Trophoblast cell (in vitro differentiated cells and primary cell): ENCODE data around the gene MIER3.

Experiments used
- DNase-seq, 2 donors: peaks; one replicate each; pipeline ENCODE4 v3.0.0-alpha.2; 2016
- H2AFZ ChIP-seq: 2 replicates; pipeline ENCODE4 v1.6.1; 2013; ENCODE audit warnings: low read length, moderate library complexity, mild to moderate bottlenecking; ENCODE audit not compliant: insufficient read depth, poor library complexity
- H2AK5ac ChIP-seq: 2 replicates; pipeline ENCODE4 v1.6.1; 2013; ENCODE audit warnings: mild to moderate bottlenecking, low read length
- H2BK120ac ChIP-seq: 2 replicates; pipeline ENCODE4 v1.6.1; 2013; ENCODE audit warnings: low read length, mild to moderate bottlenecking, moderate library complexity; ENCODE audit not compliant: insufficient read depth, poor library complexity
- H2BK12ac ChIP-seq: 2 replicates; pipeline ENCODE4 v1.6.1; 2013; ENCODE audit warnings: mild to moderate bottlenecking, low read length, moderate library complexity
- H2BK5ac ChIP-seq: 2 replicates; pipeline ENCODE4 v1.6.1; 2013; ENCODE audit warnings: low read length, low read depth, moderate library complexity, mild to moderate bottlenecking; ENCODE audit not compliant: poor library complexity
- H3K14ac ChIP-seq: 2 replicates; pipeline ENCODE4 v1.6.1; 2013; ENCODE audit warnings: mild to moderate bottlenecking, low read length
- H3K18ac ChIP-seq: 2 replicates; pipeline ENCODE4 v1.6.1; 2013; ENCODE audit warnings: mild to moderate bottlenecking, low read length
- H3K23ac ChIP-seq: 2 replicates; pipeline ENCODE4 v1.6.1; 2013; ENCODE audit warnings: low read length
- H3K27ac ChIP-seq: 2 replicates; pipeline ENCODE4 v1.5.1; 2013; ENCODE audit warnings: low read depth, mild to moderate bottlenecking, inconsistent platforms, low read length, moderate library complexity
- H3K27me3 ChIP-seq: 2 replicates; pipeline ENCODE4 v1.6.1; 2013; ENCODE audit warnings: inconsistent platforms, mild to moderate bottlenecking, low read length, moderate library complexity; ENCODE audit not compliant: insufficient read depth
- H3K36me3 ChIP-seq, 2 experiments: 1 replicate in 1 of 2; 2 replicates in 1 of 2; pipeline ENCODE4 v1.6.1; 2013; ENCODE audit warnings: low read length in 2 of 2, mild to moderate bottlenecking in 2 of 2, moderate library complexity in 1 of 2; ENCODE audit not compliant: insufficient read depth in 2 of 2, control insufficient read depth in 1 of 2
- H3K4ac ChIP-seq: 2 replicates; pipeline ENCODE4 v1.6.1; 2013; ENCODE audit warnings: low read depth, mild to moderate bottlenecking, low read length, moderate library complexity
- H3K4me1 ChIP-seq, 2 experiments: 1 replicate in 1 of 2; 2 replicates in 1 of 2; pipeline ENCODE4 v1.6.1; 2013; ENCODE audit warnings: low read length in 2 of 2, mild to moderate bottlenecking in 2 of 2, moderate library complexity in 1 of 2; ENCODE audit not compliant: insufficient read depth in 2 of 2, control insufficient read depth in 1 of 2
- H3K4me2 ChIP-seq: 2 replicates; pipeline ENCODE4 v1.6.1; 2013; ENCODE audit warnings: inconsistent platforms, mild to moderate bottlenecking, low read length, moderate library complexity
- H3K4me3 ChIP-seq: 2 replicates; pipeline ENCODE4 v1.5.1; 2013; ENCODE audit warnings: mild to moderate bottlenecking, low read depth, low read length, inconsistent platforms
- H3K79me1 ChIP-seq: one replicate; pipeline ENCODE4 v1.6.1; 2013; ENCODE audit warnings: low read length
- H3K79me2 ChIP-seq: 2 replicates; pipeline ENCODE4 v1.6.1; 2013; ENCODE audit warnings: low read length, mild to moderate bottlenecking; ENCODE audit not compliant: control insufficient read depth, insufficient read depth, poor library complexity
- H3K9ac ChIP-seq: 2 replicates; pipeline ENCODE4 v1.6.1; 2013; ENCODE audit warnings: mild to moderate bottlenecking, low read length
- H3K9me3 ChIP-seq: 2 replicates; pipeline ENCODE4 v1.6.1; 2013; ENCODE audit warnings: low read depth, mild to moderate bottlenecking, control low read depth, inconsistent platforms, low read length; ENCODE audit not compliant: insufficient read depth
- H4K12ac ChIP-seq: 2 replicates; pipeline ENCODE4 v1.6.1; 2013; ENCODE audit warnings: low read depth, mild to moderate bottlenecking, low read length, moderate library complexity
- H4K8ac ChIP-seq: 2 replicates; pipeline ENCODE4 v1.6.1; 2013; ENCODE audit warnings: low read depth, mild to moderate bottlenecking, low read length, moderate library complexity
- H4K91ac ChIP-seq: one replicate; pipeline ENCODE4 v1.6.1; 2013; ENCODE audit warnings: low read depth, mild to moderate bottlenecking, low read length, moderate library complexity
- WGBS: extraction: QIAGEN DNeasy Blood & Tissue Kit; methylation state at CpG from one replicate; pipeline ENCODE4 v1.1.7; 2013; ENCODE audit warnings: missing lambda C conversion rate; ENCODE audit not compliant: insufficient read length, insufficient coverage; ENCODE audit errors: extremely low coverage; 5-methylcytosine and 5-hydroxymethylcytosine counted together

MIER3 gene

DNA sequence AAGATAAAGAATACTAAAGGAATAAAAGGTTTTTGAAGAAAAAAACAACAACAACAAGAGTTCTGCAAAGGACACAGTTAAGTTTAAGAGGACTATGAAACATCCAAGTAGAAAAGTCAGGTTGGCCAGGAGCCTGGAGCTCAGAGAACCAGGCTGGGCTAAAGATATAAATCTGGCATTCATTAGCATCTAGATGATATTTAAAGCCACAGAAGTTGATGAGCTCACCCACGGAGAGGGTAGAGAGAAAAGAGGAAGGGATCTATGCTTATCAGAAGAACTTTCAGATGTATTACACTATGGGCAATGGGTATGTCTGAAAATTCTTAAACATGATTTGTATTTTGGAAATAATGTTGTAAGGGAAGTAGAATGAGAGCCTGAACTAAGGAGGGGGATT is 9.9 kb downstream of the MIER3 start:
- H2BK120ac ChIP-seq: no peak overlapping the region
- no peak overlapping the region for H3K9ac ChIP-seq
- no CpG with 5 or more reads among the region's 1 CpG for WGBS

DNA sequence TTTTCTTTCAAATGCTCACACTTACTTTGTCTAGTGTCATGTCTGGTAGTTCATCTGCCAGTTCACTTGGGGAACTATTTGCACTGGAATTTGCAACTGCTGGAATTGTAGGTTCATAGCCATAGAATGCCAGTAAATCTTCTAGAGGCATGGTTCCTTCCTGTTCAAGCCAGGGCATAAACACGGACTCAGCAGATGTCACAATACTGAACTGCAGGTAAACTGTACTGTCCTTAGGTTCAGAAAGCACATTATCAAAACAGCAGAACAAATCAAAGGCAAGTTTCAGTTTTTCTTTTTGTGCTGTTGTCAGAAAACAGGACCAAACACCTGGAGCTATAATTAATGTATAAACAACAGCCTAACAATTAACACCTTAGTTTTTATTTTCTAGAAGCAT is 13.1 kb downstream of the MIER3 start:
- Histone ChIP-seq H3K14ac (no peak overlapping the region), H2BK120ac (no peak overlapping the region), H3K4ac (no peak overlapping the region), H3K4me1 (no peaks in the 10 kb centered on the region), H3K18ac (no peak overlapping the region), H2AFZ (no peak overlapping the region), H3K79me1 (no peaks in the 10 kb centered on the region), H3K23ac (no peak overlapping the region), H3K9ac (no peak overlapping the region), H4K8ac (no peak overlapping the region), H3K9me3 (no peaks in the 10 kb centered on the region), H3K27me3 (no peaks in the 10 kb centered on the region), H2BK12ac (no peak overlapping the region), H3K79me2 (no peaks in the 10 kb centered on the region), H4K12ac (no peak overlapping the region), H3K4me2 (no peak overlapping the region), H4K91ac (no peak overlapping the region), H3K4me3 (no peak overlapping the region), H3K36me3 (peaks cover 11 to 40% of the 10 kb centered on the region in 2 experiments), H2BK5ac (no peak overlapping the region), H3K27ac (no peak overlapping the region), H2AK5ac (no peak overlapping the region)
- WGBS: no CpG with 5 or more reads among the region's 1 CpG
- no peak for DNase-seq

More for the DNA sequence above, 9.9 kb downstream of the MIER3 start:
- Histone ChIP-seq H3K27ac (no peak overlapping the region), H3K23ac (no peak overlapping the region), H3K18ac (no peak overlapping the region), H2AFZ (no peak overlapping the region), H3K27me3 (no peaks in the 10 kb centered on the region), H3K4me3 (no peak overlapping the region), H3K4ac (no peak overlapping the region), H3K36me3 (peaks cover 8 to 28% of the 10 kb centered on the region in 2 experiments), H4K8ac (no peak overlapping the region), H3K4me1 (no peaks in the 10 kb centered on the region), H3K14ac (no peak overlapping the region), H4K12ac (no peak overlapping the region), H4K91ac (no peak overlapping the region), H3K4me2 (no peak overlapping the region), H2AK5ac (no peak overlapping the region), H3K79me1 (no peaks in the 10 kb centered on the region), H3K9me3 (no peaks in the 10 kb centered on the region), H2BK12ac (no peak overlapping the region), H2BK5ac (no peak overlapping the region), H3K79me2 (no peaks in the 10 kb centered on the region)
- DNase-seq: no peak

DNA sequence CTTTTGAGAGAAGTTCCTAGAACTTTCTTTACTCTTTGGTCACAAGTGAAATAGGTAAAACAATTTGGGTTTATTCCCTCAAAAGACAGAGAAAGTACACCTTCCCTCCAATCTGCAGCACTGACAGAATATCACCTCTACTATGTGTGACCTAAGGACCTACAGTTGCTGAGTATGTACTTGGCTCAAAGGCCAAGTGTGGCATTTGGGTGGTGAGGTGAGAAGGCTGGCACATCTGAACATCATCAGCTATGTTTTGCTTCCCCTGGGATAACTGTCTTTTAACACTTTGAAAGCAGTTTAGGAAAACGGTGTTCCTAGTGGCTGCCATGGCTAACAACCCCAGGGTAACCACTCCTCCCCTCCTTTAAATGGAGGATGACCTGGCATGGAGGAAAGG is 17.6 kb downstream of the MIER3 start:
- Histone ChIP-seq H3K4me3 (no peak overlapping the region), H3K79me1 (no peaks in the 10 kb centered on the region), H3K4me2 (no peak overlapping the region), H4K91ac (no peak overlapping the region), H2AK5ac (no peak overlapping the region), H3K36me3 (peaks cover 12 to 27% of the 10 kb centered on the region in 2 experiments), H3K4me1 (no peaks in the 10 kb centered on the region), H4K12ac (no peak overlapping the region), H3K23ac (no peak overlapping the region), H4K8ac (no peak overlapping the region), H3K9ac (no peak overlapping the region), H3K14ac (no peak overlapping the region), H3K27ac (no peak overlapping the region), H2BK12ac (no peak overlapping the region), H3K4ac (no peak overlapping the region), H2BK5ac (no peak overlapping the region), H2AFZ (no peak overlapping the region), H3K9me3 (no peaks in the 10 kb centered on the region), H2BK120ac (no peak overlapping the region), H3K79me2 (no peaks in the 10 kb centered on the region), H3K18ac (no peak overlapping the region), H3K27me3 (no peaks in the 10 kb centered on the region)
- DNase-seq: no peak
- WGBS: no CpG with 5 or more reads among the region's 1 CpG

DNA sequence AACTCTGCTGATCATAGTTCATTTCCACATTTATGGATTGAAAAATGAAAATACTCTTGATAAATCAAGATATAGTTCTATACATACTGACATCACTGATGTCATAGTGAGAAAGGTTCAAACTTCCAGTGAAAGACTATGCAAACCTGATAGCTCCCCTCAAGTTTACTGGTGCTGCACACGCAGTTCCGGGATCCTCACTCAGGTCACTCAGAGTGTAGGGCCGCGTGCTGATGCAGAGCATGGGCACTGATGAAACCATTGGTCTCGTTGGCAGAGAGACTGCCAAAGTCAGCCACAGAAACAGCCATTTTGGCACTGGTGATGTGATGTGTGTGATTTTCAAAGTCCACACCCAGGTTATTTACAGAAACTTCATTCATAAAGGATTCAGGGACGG is 29.0 kb downstream of the MIER3 start:
- no peak overlapping the region for H4K12ac ChIP-seq
- H3K79me1 ChIP-seq: no peaks in the 10 kb centered on the region
- no peak overlapping the region for H3K27ac ChIP-seq
- H3K36me3 ChIP-seq: peaks cover 6 to 21% of the 10 kb centered on the region in 2 experiments
- no peaks in the 10 kb centered on the region for H3K4me1 ChIP-seq
- H3K14ac ChIP-seq: no peak overlapping the region
- H3K9ac ChIP-seq: no peak overlapping the region
- H2BK12ac ChIP-seq: no peak overlapping the region
- no peak for DNase-seq
- no peak overlapping the region for H3K4ac ChIP-seq
- no peak overlapping the region for H2AK5ac ChIP-seq
- H3K4me3 ChIP-seq: no peak overlapping the region
- H3K18ac ChIP-seq: no peak overlapping the region
- no peak overlapping the region for H3K4me2 ChIP-seq
- H2BK120ac ChIP-seq: no peak overlapping the region
- no peak overlapping the region for H4K8ac ChIP-seq
- H2BK5ac ChIP-seq: no peak overlapping the region
- no peaks in the 10 kb centered on the region for H3K27me3 ChIP-seq
- H2AFZ ChIP-seq: no peak overlapping the region
- WGBS: no CpG with 5 or more reads among the region's 6 CpGs
- H3K79me2 ChIP-seq: no peaks in the 10 kb centered on the region
- H3K23ac ChIP-seq: no peak overlapping the region
- no peak overlapping the region for H4K91ac ChIP-seq
- H3K9me3 ChIP-seq: peaks cover 2% of the 10 kb centered on the region
